GM06990 (cell line): ENCODE measurements around the gene LGALS9.

Source experiments
- DNase-seq: peaks from one replicate; pipeline ENCODE4 v3.0.0-alpha.2; 2011; ENCODE audit not compliant: insufficient read length; ENCODE audit errors: extremely low read depth
- H3K27me3 ChIP-seq: replicated peaks from 2 replicates; pipeline ENCODE4 v1.6.0; 2011; ENCODE audit warnings: low read length; ENCODE audit not compliant: control insufficient read depth, insufficient read depth
- H3K36me3 ChIP-seq: 2 replicates; pipeline ENCODE4 v1.5.1; 2011; ENCODE audit warnings: low read length; ENCODE audit not compliant: control insufficient read depth, insufficient read depth
- H3K4me3 ChIP-seq: replicated peaks from 2 replicates; pipeline ENCODE4 v1.5.1; 2011; ENCODE audit warnings: low read depth, mild to moderate bottlenecking, control low read depth, low read length
- TF ChIP-seq, protein P1 (sequence below): IDR thresholded peaks from 2 replicates; pipeline ENCODE4 v1.5.1; 2011; ENCODE audit warnings: low read length, control low read depth, mild to moderate bottlenecking, inconsistent platforms; ENCODE audit not compliant: insufficient read depth, poor library complexity, severe bottlenecking

Gene LGALS9

DNA sequence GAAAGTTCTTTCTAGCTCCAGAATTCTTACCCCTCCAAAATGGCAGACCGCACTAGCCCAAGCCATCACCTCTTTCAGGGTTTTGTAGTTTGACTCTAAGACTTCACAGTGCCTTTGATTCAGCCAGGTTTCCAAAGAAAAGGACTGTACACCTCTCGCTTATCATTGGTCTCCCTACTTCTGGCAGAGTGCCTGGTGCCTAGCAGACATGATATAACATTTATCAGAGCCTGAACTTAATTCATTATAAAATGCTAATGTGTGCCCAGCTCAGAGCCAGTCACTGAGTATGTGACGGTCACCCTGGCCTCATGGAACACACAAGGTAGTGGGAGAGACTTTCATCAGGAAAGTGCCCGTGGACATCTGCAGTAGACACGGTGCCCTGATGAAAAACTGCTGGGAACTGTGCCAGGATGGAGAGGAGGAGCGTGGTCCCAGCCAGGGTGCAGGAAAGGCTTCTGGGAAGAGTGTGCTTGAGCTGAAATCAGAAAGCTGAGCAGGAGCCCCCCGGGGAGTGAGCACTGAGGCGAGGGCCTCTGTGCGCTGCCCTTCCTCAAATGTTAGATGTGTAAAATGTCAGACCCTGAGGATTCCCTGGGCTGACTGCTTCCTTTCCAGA lies 34.3 kb upstream of the LGALS9 start:
- DNase-seq, result no peak
- Histone ChIP-seq H3K4me3 (no peak overlapping the region), H3K36me3 (peaks cover 21% of the 10 kb centered on the region), H3K27me3 (no peaks in the 10 kb centered on the region)
- TF ChIP-seq, protein P1, sequence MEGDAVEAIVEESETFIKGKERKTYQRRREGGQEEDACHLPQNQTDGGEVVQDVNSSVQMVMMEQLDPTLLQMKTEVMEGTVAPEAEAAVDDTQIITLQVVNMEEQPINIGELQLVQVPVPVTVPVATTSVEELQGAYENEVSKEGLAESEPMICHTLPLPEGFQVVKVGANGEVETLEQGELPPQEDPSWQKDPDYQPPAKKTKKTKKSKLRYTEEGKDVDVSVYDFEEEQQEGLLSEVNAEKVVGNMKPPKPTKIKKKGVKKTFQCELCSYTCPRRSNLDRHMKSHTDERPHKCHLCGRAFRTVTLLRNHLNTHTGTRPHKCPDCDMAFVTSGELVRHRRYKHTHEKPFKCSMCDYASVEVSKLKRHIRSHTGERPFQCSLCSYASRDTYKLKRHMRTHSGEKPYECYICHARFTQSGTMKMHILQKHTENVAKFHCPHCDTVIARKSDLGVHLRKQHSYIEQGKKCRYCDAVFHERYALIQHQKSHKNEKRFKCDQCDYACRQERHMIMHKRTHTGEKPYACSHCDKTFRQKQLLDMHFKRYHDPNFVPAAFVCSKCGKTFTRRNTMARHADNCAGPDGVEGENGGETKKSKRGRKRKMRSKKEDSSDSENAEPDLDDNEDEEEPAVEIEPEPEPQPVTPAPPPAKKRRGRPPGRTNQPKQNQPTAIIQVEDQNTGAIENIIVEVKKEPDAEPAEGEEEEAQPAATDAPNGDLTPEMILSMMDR, result no peak

DNA sequence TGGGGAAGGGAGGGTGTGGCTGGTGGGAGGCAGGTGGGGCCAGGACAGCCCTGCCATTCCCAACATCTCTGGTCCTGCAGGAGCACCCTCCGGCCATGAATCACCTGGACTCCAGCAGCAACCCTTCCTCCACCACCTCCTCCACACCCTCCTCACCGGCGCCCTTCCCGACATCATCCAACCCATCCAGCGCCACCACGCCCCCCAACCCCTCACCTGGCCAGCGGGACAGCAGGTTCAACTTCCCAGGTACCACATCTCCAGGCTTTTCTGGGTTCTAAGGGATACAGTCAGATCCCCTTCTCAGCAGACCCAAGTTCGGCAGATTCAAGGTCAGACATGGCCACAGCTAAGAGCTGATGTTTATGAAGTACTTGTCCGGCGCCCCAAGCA lies 33.8 kb upstream of the LGALS9 start:
- H3K27me3 ChIP-seq, result no peaks in the 10 kb centered on the region
- H3K36me3 ChIP-seq, result peaks cover 21% of the 10 kb centered on the region
- H3K4me3 ChIP-seq, result no peak overlapping the region
- TF ChIP-seq, protein P1, result no peak
- no peak for DNase-seq

DNA sequence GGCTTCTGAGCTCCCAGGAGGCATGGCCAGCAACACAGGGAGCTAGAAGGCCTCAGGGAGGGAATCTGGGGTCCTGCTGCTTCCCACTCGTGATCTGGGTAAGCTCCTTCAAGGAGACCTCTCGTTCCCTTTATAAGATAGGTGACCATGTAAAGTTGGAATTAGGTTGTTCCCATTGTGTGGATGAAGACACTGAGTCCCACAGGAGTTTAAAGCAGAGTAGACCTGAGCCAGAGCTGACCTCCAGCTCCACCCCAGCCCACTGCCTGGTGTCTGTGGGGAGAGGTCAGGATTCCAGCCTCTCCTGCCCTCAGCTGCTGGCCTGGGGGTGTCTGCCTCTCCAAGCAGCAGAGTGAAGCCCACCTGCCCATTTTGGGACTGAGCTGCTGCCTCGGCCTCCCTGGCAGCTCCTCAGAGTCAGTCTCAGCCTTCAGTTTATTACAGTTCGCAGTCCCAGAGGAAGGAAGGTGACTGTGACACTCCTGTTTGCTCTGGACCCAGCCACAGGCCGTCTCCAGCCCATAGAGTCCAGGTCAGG lies 33.1 kb upstream of the LGALS9 start:
- H3K27me3 ChIP-seq, result no peaks in the 10 kb centered on the region
- TF ChIP-seq, protein P1, result no peak
- no peak for DNase-seq
- peaks cover 19% of the 10 kb centered on the region for H3K36me3 ChIP-seq
- no peak overlapping the region for H3K4me3 ChIP-seq

DNA sequence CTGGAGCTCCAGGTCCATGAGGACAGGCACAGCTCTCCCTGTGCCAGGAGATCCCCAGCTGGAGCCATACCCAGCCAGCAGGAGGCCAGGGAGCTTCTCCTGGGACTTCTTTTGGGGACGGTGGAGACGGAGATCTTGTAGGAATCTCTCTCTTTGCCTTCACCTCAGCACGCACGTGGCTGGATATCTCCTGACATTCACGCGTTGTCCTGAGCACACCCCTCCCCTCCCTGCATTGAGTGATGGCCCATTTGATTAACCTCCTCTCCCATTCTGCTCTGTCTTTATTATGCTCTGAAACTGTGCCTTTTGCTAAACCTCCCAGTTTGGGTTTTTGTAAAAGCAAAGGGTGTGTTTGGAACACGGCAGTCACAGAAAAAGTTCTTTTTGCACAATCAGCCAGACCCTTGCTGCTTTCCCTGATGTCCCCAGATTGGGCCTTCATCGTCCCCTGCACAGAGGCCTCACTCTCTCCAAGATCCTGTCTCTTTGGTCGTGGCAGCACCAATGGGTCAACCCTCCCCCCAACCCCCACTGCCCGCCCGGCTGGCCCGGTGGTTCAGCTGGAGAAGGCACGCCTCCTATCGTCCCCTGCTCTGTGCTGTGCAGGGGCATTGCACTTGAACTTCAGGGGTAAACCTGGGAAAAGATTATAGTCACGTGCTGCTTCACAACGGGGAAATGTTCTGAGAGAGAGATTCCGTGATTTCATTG lies 32.5 kb upstream of the LGALS9 start:
- Histone ChIP-seq H3K27me3 (no peaks in the 10 kb centered on the region), H3K4me3 (no peak overlapping the region), H3K36me3 (peaks cover 18% of the 10 kb centered on the region)
- TF ChIP-seq, protein P1, result no peak
- no peak for DNase-seq

DNA sequence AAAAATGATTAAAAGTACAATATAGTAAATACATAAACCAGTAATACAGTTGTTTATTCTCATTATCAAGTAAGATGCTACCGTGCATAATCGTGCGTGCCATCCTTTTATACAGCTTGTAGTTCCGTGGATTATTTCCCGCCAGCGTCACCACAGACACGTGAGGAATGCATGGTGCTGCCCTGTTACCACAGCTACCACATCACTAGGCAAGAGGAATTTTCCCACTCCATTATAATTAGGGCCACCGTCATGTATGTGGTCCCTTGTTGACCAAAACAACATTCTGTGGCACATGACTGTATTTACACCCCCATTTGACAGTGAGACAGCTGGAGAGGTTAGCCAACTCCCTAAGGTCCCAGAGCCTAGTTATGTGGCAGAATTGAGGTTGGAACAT lies 30.5 kb upstream of the LGALS9 start:
- Histone ChIP-seq H3K27me3 (no peaks in the 10 kb centered on the region), H3K36me3 (peaks cover 26% of the 10 kb centered on the region), H3K4me3 (no peak overlapping the region)
- TF ChIP-seq, protein P1, result no peak
- DNase-seq, result no peak
